AG04450 (cell line): ENCODE results near the gene MPP1. TPM values are rescaled to one million over a fixed set of nuclear protein-coding genes. Genes with fewer than 3 reads are reported as not detected.

ENCODE experiments used
- CTCF ChIA-PET: fragments of 300-600, 350-600 bp; formaldehyde crosslinking; extraction: SDS; loops from one replicate; lab custom pipeline; 2022; ENCODE audit warnings: antibody characterized with exemption, inconsistent platforms; lab: Charles Lee
- POLR2A ChIA-PET: fragments of 350-600 bp; formaldehyde crosslinking; extraction: SDS; loops from one replicate; lab custom pipeline; 2021; ENCODE audit warnings: antibody characterized with exemption, inconsistent platforms; lab: Yijun Ruan, JAX
- DNase-seq: peaks from one replicate; pipeline ENCODE4 v3.0.0-alpha.2; 2011; ENCODE audit warnings: low read depth, low spot score
- H3K27ac ChIP-seq: one replicate; pipeline ENCODE4 v1.5.1; 2012; ENCODE audit warnings: low read depth, low read length, control low read depth
- H3K27me3 ChIP-seq: one replicate; pipeline ENCODE4 v1.6.0; 2012; ENCODE audit warnings: low read length; ENCODE audit not compliant: control insufficient read depth, insufficient read depth
- H3K4me3 ChIP-seq: 2 replicates; pipeline ENCODE4 v1.5.1; 2011; ENCODE audit warnings: mild to moderate bottlenecking, low read depth, low read length, control low read depth
- H3K9me3 ChIP-seq: 2 replicates; pipeline ENCODE4 v1.5.1; 2012; ENCODE audit warnings: low read length; ENCODE audit not compliant: control insufficient read depth, insufficient read depth
- CTCF ChIP-seq: IDR thresholded peaks from 2 replicates; pipeline ENCODE4 v1.5.1; 2011; ENCODE audit warnings: low read depth, low read length, control low read depth, inconsistent platforms
- polyA plus RNA-seq: library from polyadenylated mRNA; depleted of rRNA; stranded (reverse); fragments of >200 nt; gene quantifications from 2 replicates; pipeline ENCODE4 v1.2.3, GENCODE V29; 2011

MPP1 gene
- polyA plus RNA-seq, 1 experiment: 30.3 TPM

- no peak for DNase-seq
- H3K27ac ChIP-seq: no peak overlapping the region
- H3K4me3 ChIP-seq: no peak overlapping the region
- TF ChIP-seq CTCF: no peak
- CTCF ChIA-PET: no interaction called here
- H3K27me3 ChIP-seq: no peaks in the 10 kb centered on the region
- POLR2A ChIA-PET: interaction anchor here (0.9 kb wide), 1 partner anchor 15 kb away, joined by 3 read pairs; no protein-coding TSS in a partner anchor
- H3K9me3 ChIP-seq: no peaks in the 10 kb centered on the region
Measured at GRCh38 chrX:154776753-154777152, 28.5 kb downstream of the MPP1 start.

- POLR2A ChIA-PET: interaction anchor here (0.9 kb wide), 2 partner anchors 12 to 13 kb away, joined by 3 read pairs; no protein-coding TSS in a partner anchor
- Histone ChIP-seq H3K27ac (no peak overlapping the region), H3K4me3 (no peak overlapping the region), H3K27me3 (no peaks in the 10 kb centered on the region), H3K9me3 (no peaks in the 10 kb centered on the region)
- CTCF ChIA-PET: no interaction called here
- TF ChIP-seq CTCF: no peak
- no peak for DNase-seq
Measured at GRCh38 chrX:154775419-154776349, 29.6 kb downstream of the MPP1 start.

- TF ChIP-seq CTCF: no peak
- ChIA-PET CTCF (no interaction called here), POLR2A (no interaction called here)
- DNase-seq: no peak
- no peak overlapping the region for H3K27ac ChIP-seq
- H3K4me3 ChIP-seq: no peak overlapping the region
- H3K27me3 ChIP-seq: no peaks in the 10 kb centered on the region
- no peaks in the 10 kb centered on the region for H3K9me3 ChIP-seq
Measured at GRCh38 chrX:154774622-154775021, 30.7 kb downstream of the MPP1 start.

GRCh38 chrX:154762537-154763296 is 42.6 kb downstream of the MPP1 start, which contains the start of gene DKC1:
Gene DKC1, plus strand, starts transcription at chrX:154762864. Its CDS starts 102 bp downstream, at chrX:154762966.
- DNase-seq: peak; percentile 89
- Histone ChIP-seq H3K9me3 (no peaks in the 10 kb centered on the region), H3K27me3 (no peaks in the 10 kb centered on the region), H3K27ac (peak within 1 kb of the TSS; percentile 65), H3K4me3 (peak within 1 kb of the TSS; percentile 72)
- POLR2A ChIA-PET: interaction anchor here (0.5 to 0.9 kb wide), 4 partner anchors 14 to 1902 kb away, joined by 3 read pairs; no protein-coding TSS in a partner anchor
- TF ChIP-seq CTCF: 0 out of 2 replicates have a peak, but pooled peaks have one; percentile 3
- CTCF ChIA-PET: interaction anchor here (3.9 kb wide), 1 partner anchor 13 kb away, joined by 24 read pairs; the partner anchor contains the start of gene GAB3
